Sigmoid colon (tissue), 7 donors: ENCODE results near the gene GTF3C4. TPM values are rescaled to one million over a fixed set of nuclear protein-coding genes. Genes with fewer than 3 reads are reported as not detected.
"Not testable (repeated sequence)": the region's sequence is repeated elsewhere in the genome, so short reads cannot be mapped to it uniquely, and the experiment has no call there.

Experiments used
- DNase-seq: peaks from one replicate; pipeline ENCODE4 v3.0.0-alpha.2; 2019
- H3K27ac ChIP-seq, 4 donors: fragments of 200-600 bp; sonication (generic); one replicate each; pipeline ENCODE4 v1.5.1; 2016 to 2019; ENCODE audit warnings: mild to moderate bottlenecking in 1 of 4
- H3K27me3 ChIP-seq, 3 donors: fragments of 200-600 bp; sonication (generic); one replicate each; pipeline ENCODE4 v1.5.1; 2019; ENCODE audit warnings: mild to moderate bottlenecking in 1 of 3
- H3K36me3 ChIP-seq, 4 donors: fragments of 200-600 bp; sonication (generic); one replicate each; pipeline ENCODE4 v1.5.1; 2016 to 2019
- H3K4me1 ChIP-seq, 4 donors: fragments of 200-600 bp; sonication (generic); one replicate each; pipeline ENCODE4 v1.5.1; 2017 to 2019
- H3K4me3 ChIP-seq, 4 donors: fragments of 200-600 bp; sonication (generic); one replicate each; pipeline ENCODE4 v1.5.1; 2017 to 2019; ENCODE audit warnings: mild to moderate bottlenecking in 2 of 4, moderate library complexity in 1 of 4
- H3K9me3 ChIP-seq, 4 donors: fragments of 200-600 bp in 3 of 4; sonication (generic) in 3 of 4; one replicate each; pipeline versions ENCODE4 v1.5.1 to v1.6.1; 2013 to 2019
- CTCF ChIP-seq, 4 experiments: fragments of 450-650 bp in 3 of 4; fragments of 200-600 bp in 1 of 4; IDR thresholded peaks; one replicate each; pipeline ENCODE4 v1.5.1; 2016 to 2019; ENCODE audit warnings: antibody characterized with exemption in 4 of 4, mild to moderate bottlenecking in 3 of 4, moderate library complexity in 2 of 4
- EP300 ChIP-seq, 4 donors: sonication (generic); formaldehyde crosslinking; IDR thresholded peaks; one replicate each; pipeline ENCODE4 v1.6.1; 2017; ENCODE audit warnings: antibody characterized with exemption in 4 of 4
- POLR2A ChIP-seq, 2 donors: fragments of 450-650 bp; IDR thresholded peaks; one replicate each; pipeline ENCODE4 v1.6.1; 2016; ENCODE audit warnings: antibody characterized with exemption in 2 of 2, mild to moderate bottlenecking in 2 of 2, moderate library complexity in 2 of 2
- POLR2AphosphoS5 ChIP-seq, 4 donors: sonication (generic); formaldehyde crosslinking; IDR thresholded peaks; one replicate each; pipeline ENCODE4 v1.6.1; 2017; ENCODE audit warnings: antibody characterized with exemption in 4 of 4
- WGBS, 2 donors: extraction: QIAGEN DNeasy Blood & Tissue Kit; methylation state at CpG; one replicate each; pipeline ENCODE4 v1.1.7; 2013; 5-methylcytosine and 5-hydroxymethylcytosine counted together
- intact Hi-C: fragments of 100-400 bp; cut with DNase I; formaldehyde crosslinking; loops from one replicate; pipeline ENCODE4 v1.15.1; 2023
- polyA plus RNA-seq, 3 donors: library from polyadenylated mRNA; stranded (reverse); fragments of 200-250 nt; gene quantifications; one replicate each; pipeline ENCODE4 v1.2.3, GENCODE V29; 2013
- total RNA-seq, 4 donors: library from RNA; depleted of rRNA; stranded (reverse); fragments of >200 nt; gene quantifications; one replicate each; pipeline ENCODE4 v1.1.0, GENCODE V29; 2016
- donor health status: healthy with polysubstance abuse.
- donor health status: Bipolar disorder and iron deficiency.
- donor health status: healthy.

Gene GTF3C4
- total and polyA plus RNA-seq, 7 donors, result 2.1 to 12.2 (median 10.7) TPM

DNA sequence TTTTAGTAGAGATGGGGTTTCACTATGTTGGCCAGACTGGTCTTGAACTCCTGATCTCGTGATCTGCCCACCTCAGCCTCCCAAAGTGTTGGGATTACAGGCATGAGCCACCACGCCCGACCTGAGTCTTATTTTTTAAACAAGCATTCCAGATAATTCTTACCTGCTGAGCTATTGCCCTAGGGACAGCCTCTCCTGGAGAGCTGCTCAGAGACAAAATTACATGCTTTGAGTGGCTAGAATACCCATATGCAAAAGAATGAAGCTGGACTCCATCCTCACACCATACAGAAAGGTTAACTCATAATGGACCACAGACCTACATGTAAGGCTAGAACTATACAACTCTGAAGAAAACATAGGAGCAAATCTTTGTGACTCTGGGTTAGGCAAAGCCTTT lies 41.6 kb downstream of the GTF3C4 start:
- 87% methylated on average over 3 of the region's 3 CpGs for WGBS, 2 donors
- H3K4me3 ChIP-seq, result no peak overlapping the region
- TF ChIP-seq POLR2A (IDR thresholded peaks at IDR 0.05) (no peak), EP300 (IDR thresholded peaks at IDR 0.05) (no peak), POLR2AphosphoS5 (IDR thresholded peaks at IDR 0.05) (no peak), CTCF (IDR thresholded peaks at IDR 0.05) (no peak)
- DNase-seq, result no peak
- H3K27ac ChIP-seq, result no peak overlapping the region
- H3K36me3 ChIP-seq, result no peaks in the 10 kb centered on the region
- H3K4me1 ChIP-seq, result no peaks in the 10 kb centered on the region
- H3K9me3 ChIP-seq, result no peaks in the 10 kb centered on the region
- peaks cover 0 to 8% (median 0%) of the 10 kb centered on the region in 3 donors for H3K27me3 ChIP-seq
- intact Hi-C loops, result no loop called here

GRCh38 chr9:132712753-132713152 lies 42.5 kb downstream of the GTF3C4 start:
- TF ChIP-seq POLR2A (IDR thresholded peaks at IDR 0.05), result no peak
- Histone ChIP-seq H3K4me1 (no peaks in the 10 kb centered on the region), H3K9me3 (no peaks in the 10 kb centered on the region), H3K4me3 (no peak overlapping the region), H3K36me3 (no peaks in the 10 kb centered on the region), H3K27me3 (peaks cover 0 to 18% (median 0%) of the 10 kb centered on the region in 3 donors), H3K27ac (no peak overlapping the region)
- intact Hi-C loops, result no loop called here
- 65 to 81% methylated on average over 5 of the region's 5 CpGs for WGBS, 2 donors
- DNase-seq, result no peak

GRCh38 chr9:132716007-132716406 lies 45.7 kb downstream of the GTF3C4 start:
- intact Hi-C loops, result no loop called here
- 85 to 92% methylated on average over 4 of the region's 4 CpGs for WGBS, 2 donors
- H3K36me3 ChIP-seq, result no peaks in the 10 kb centered on the region
- H3K27me3 ChIP-seq, result peaks cover 0 to 40% (median 0%) of the 10 kb centered on the region in 3 donors
- DNase-seq, result no peak
- no peak overlapping the region for H3K27ac ChIP-seq
- TF ChIP-seq CTCF (IDR thresholded peaks at IDR 0.05) (no peak), POLR2A (IDR thresholded peaks at IDR 0.05) (no peak), POLR2AphosphoS5 (IDR thresholded peaks at IDR 0.05) (no peak), EP300 (IDR thresholded peaks at IDR 0.05) (no peak)
- no peaks in the 10 kb centered on the region for H3K4me1 ChIP-seq
- no peaks in the 10 kb centered on the region for H3K9me3 ChIP-seq
- H3K4me3 ChIP-seq, result no peak overlapping the region

DNA sequence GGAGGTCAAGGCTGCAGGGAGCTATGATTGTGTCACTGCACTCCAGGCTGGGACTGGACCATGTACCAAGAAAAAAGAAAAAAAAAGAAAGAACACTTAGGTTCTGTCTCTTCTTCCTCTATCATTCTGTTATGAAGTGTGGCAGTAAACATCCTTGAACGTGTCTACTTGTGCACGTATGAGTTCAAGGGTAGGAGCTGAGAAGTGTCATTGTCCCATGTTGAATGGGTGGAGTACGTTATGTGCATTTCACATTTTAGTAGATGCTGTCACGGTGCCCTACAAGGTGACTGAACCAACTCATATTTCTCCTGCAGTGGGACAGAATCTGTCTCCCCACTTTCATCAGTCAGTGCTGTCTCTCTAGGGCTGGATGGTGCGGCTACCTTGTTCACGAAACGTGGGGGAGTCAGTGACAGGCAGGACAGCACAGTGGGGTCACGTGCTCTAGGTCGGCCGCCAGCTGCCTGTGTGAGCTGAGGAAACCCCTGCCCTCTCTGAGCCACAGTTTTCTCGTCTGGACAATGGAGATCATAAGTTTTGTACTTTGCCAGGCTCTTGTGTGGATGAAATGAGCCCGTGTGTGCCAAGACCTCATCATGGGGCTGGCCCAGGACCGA lies 47.2 kb downstream of the GTF3C4 start:
- Histone ChIP-seq H3K27me3 (peaks cover 0 to 40% (median 0%) of the 10 kb centered on the region in 3 donors), H3K4me3 (no peak overlapping the region), H3K36me3 (no peaks in the 10 kb centered on the region), H3K4me1 (no peaks in the 10 kb centered on the region), H3K9me3 (no peaks in the 10 kb centered on the region), H3K27ac (no peak overlapping the region)
- no peak for DNase-seq
- 65 to 69% methylated on average over 13 of the region's 13 CpGs for WGBS, 2 donors
- TF ChIP-seq EP300 (IDR thresholded peaks at IDR 0.05), result no peak
- TF ChIP-seq CTCF (IDR thresholded peaks at IDR 0.05), result no peak
- no peak for TF ChIP-seq POLR2A (IDR thresholded peaks at IDR 0.05)
- TF ChIP-seq POLR2AphosphoS5 (IDR thresholded peaks at IDR 0.05), result no peak
- intact Hi-C loops, result no loop called here

- WGBS, 2 donors, result 57 to 60% methylated on average over 8 of the region's 8 CpGs
- H3K36me3 ChIP-seq, H3K9me3 ChIP-seq, intact Hi-C loops, H3K4me1 ChIP-seq, DNase-seq, H3K27ac ChIP-seq, H3K4me3 ChIP-seq: not testable (repeated sequence)
- peaks cover 0 to 40% (median 0%) of the 10 kb centered on the region in 3 donors for H3K27me3 ChIP-seq
These were observed 48.2 kb downstream of the GTF3C4 start for GRCh38 chr9:132718381-132718928.

DNA sequence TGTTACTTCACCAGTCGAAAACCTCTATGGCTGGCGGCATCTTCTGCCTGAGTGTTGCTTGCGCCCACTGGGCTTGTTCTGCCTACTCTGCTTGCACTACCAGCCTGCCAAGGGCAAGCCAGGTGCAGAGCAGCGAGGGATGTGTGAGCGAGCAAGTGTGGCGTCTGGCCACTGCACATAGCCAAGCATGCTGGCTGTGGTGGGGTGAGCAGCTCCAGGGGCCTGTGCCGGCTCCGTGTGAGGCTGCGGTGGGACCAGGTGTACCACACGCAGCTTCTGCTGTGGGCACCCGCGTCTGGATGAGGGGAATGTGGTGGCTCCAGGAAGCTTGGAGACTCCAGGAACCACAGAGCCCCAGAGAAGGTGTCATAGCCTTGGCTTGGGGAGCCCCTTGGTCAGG lies 51.4 kb downstream of the GTF3C4 start:
- intact Hi-C loops, result no loop called here
- TF ChIP-seq EP300 (IDR thresholded peaks at IDR 0.05) (no peak), POLR2AphosphoS5 (IDR thresholded peaks at IDR 0.05) (no peak), POLR2A (IDR thresholded peaks at IDR 0.05) (no peak), CTCF (IDR thresholded peaks at IDR 0.05) (no peak)
- Histone ChIP-seq H3K4me3 (no peak overlapping the region), H3K4me1 (no peaks in the 10 kb centered on the region), H3K36me3 (no peaks in the 10 kb centered on the region), H3K27ac (no peak overlapping the region), H3K9me3 (no peaks in the 10 kb centered on the region), H3K27me3 (peaks cover 0 to 33% (median 0%) of the 10 kb centered on the region in 3 donors)
- 92 to 95% methylated on average over 12 of the region's 12 CpGs for WGBS, 2 donors
- DNase-seq, result no peak
